ENCODE results near the gene MYO18A.
"Not testable (repeated sequence)": the region's sequence is repeated elsewhere in the genome, so short reads cannot be mapped to it uniquely, and the experiment has no call there.

- TF ChIP-seq EZH2 (IDR thresholded peaks at IDR 0.05; ENCODE audit: insufficient read depth, poor library complexity, severe bottlenecking); EZH2phosphoT487 (IDR thresholded peaks at IDR 0.05; ENCODE audit: insufficient read depth, low read depth): not testable (repeated sequence)
Measured at GRCh38 chr17:29204068-29204804, 24.0 kb upstream of the MYO18A start.
